Measurements from ENCODE around the gene GINS3. TPM values are rescaled to one million over a fixed set of nuclear protein-coding genes. Genes with fewer than 3 reads are reported as not detected.
"Not testable (repeated sequence)": the region's sequence is repeated elsewhere in the genome, so short reads cannot be mapped to it uniquely, and the experiment has no call there.

The GINS3 gene
- total RNA-seq, 1 experiment from 2014 or later, result 16.4 TPM

GRCh38 chr16:58411736-58412614, 19.7 kb downstream of the GINS3 start:
- Mint-ChIP-seq H3K9me3 (no peaks in the 10 kb centered on the region), H3K4me1 (peaks cover 0 to 4% of the 10 kb centered on the region in 2 experiments; a peak in 2 of 4 replicates)

DNA sequence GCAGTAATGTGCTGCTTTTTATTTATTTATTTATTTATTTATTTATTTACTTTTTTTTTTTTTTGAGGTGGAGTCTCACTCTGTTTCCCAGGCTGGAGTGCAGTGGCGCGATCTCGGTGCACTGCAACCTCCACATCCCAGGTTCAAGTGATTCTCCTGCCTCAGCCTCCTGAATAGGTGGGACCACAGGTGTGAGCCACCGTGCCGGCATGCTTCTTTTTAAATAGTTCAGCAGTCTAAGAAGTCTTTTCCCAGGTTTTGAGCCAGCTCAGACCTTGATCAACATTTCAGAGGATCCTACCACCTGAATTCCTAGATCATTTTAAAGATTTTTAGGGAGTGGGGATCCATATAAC, 20.3 kb downstream of the GINS3 start:
- H4K91ac ChIP-seq (ENCODE audit: insufficient read length, low read depth, low read length); H3K27me3 ChIP-seq (ENCODE audit: insufficient read depth, low read length); H3T11ph ChIP-seq (ENCODE audit: low read length); H3K23me2 ChIP-seq (ENCODE audit: insufficient read length, low read depth, low read length, poor library complexity, severe bottlenecking); H4K20me1 ChIP-seq (ENCODE audit: control insufficient read depth, insufficient read depth, insufficient read length); DNase-seq; H3K4me3 Mint-ChIP-seq; H3K27ac ChIP-seq (ENCODE audit: insufficient read length, low read depth, low read length); H2AFZ ChIP-seq (ENCODE audit: low read length); H3K9ac ChIP-seq (ENCODE audit: extremely low read depth, insufficient read length, low read length); H3K4me1 ChIP-seq (ENCODE audit: insufficient read depth, low read length); H3K9me3 Mint-ChIP-seq; H3K9me3 ChIP-seq (ENCODE audit: control insufficient read depth, low read depth, low read length); H4K5ac ChIP-seq (ENCODE audit: insufficient read length, low read depth, low read length); H3K4me2 ChIP-seq (ENCODE audit: insufficient read depth, insufficient read length, low read length); H2BK5ac ChIP-seq (ENCODE audit: insufficient read length, low read length); H3K27ac Mint-ChIP-seq; H3K79me1 ChIP-seq (ENCODE audit: insufficient read depth, low read depth, low read length, poor library complexity, severe bottlenecking); H3K23ac ChIP-seq (ENCODE audit: insufficient read length, low read depth, low read length); H3K18ac ChIP-seq (ENCODE audit: insufficient read length, low read depth, low read length); H3K4ac ChIP-seq (ENCODE audit: low read depth, low read length); H4K8ac ChIP-seq (replicated peaks; ENCODE audit: insufficient read length, low read depth, low read length); H3K56ac ChIP-seq (ENCODE audit: insufficient read length, low read depth, low read length); H3K14ac ChIP-seq (ENCODE audit: insufficient read depth, low read length); H3K4me1 Mint-ChIP-seq; H3K36me3 Mint-ChIP-seq (ENCODE audit: insufficient read depth in 1 of 3, low read depth in 3 of 3); H2BK120ac ChIP-seq (ENCODE audit: low read depth, low read length, poor library complexity, severe bottlenecking); H2AK5ac ChIP-seq (ENCODE audit: insufficient read length, low read length); H2BK20ac ChIP-seq (ENCODE audit: low read depth, low read length, poor library complexity, severe bottlenecking); H3K27me3 Mint-ChIP-seq (ENCODE audit: low read depth); H3K79me2 ChIP-seq (ENCODE audit: insufficient read depth, low read length); H2BK12ac ChIP-seq (ENCODE audit: insufficient read length, low read depth, low read length); H2BK15ac ChIP-seq (ENCODE audit: low read depth, low read length): not testable (repeated sequence)
- WGBS (ENCODE audit: extremely low coverage, insufficient read length, low lambda C conversion rate), result no CpG with 5 or more reads among the region's 5 CpGs

More at GRCh38 chr16:58411736-58412614, 19.7 kb downstream of the GINS3 start:
- Histone ChIP-seq H3K56ac (ENCODE audit: insufficient read length, low read depth, low read length) (no peak overlapping the region), H3K9me3 (ENCODE audit: control insufficient read depth, low read depth, low read length) (no peaks in the 10 kb centered on the region), H3K27ac (ENCODE audit: insufficient read length, low read depth, low read length) (no peak overlapping the region), H3K9ac (ENCODE audit: extremely low read depth, insufficient read length, low read length) (no peak overlapping the region), H3K4me1 (ENCODE audit: insufficient read depth, low read length) (no peaks in the 10 kb centered on the region), H3K4me2 (ENCODE audit: insufficient read depth, insufficient read length, low read length) (no peak overlapping the region), H4K8ac (replicated peaks; ENCODE audit: insufficient read length, low read depth, low read length) (no peak overlapping the region), H3K14ac (ENCODE audit: insufficient read depth, low read length) (no peak overlapping the region), H4K20me1 (ENCODE audit: control insufficient read depth, insufficient read depth, insufficient read length) (no peaks in the 10 kb centered on the region), H4K5ac (ENCODE audit: insufficient read length, low read depth, low read length) (no peak overlapping the region), H3K27me3 (ENCODE audit: insufficient read depth, low read length) (no peaks in the 10 kb centered on the region), H3K79me1 (ENCODE audit: insufficient read depth, low read depth, low read length, poor library complexity, severe bottlenecking) (no peaks in the 10 kb centered on the region), H3K23ac (ENCODE audit: insufficient read length, low read depth, low read length) (no peak overlapping the region), H3K18ac (ENCODE audit: insufficient read length, low read depth, low read length) (no peak overlapping the region), H2AK5ac (ENCODE audit: insufficient read length, low read length) (no peak overlapping the region), H2BK15ac (ENCODE audit: low read depth, low read length) (no peak overlapping the region), H2BK5ac (ENCODE audit: insufficient read length, low read length) (no peak overlapping the region), H2AFZ (ENCODE audit: low read length) (no peak overlapping the region), H3T11ph (ENCODE audit: low read length) (no peak overlapping the region), H3K23me2 (ENCODE audit: insufficient read length, low read depth, low read length, poor library complexity, severe bottlenecking) (no peaks in the 10 kb centered on the region), H2BK120ac (ENCODE audit: low read depth, low read length, poor library complexity, severe bottlenecking) (no peak overlapping the region), H3K79me2 (ENCODE audit: insufficient read depth, low read length) (no peaks in the 10 kb centered on the region), H3K4ac (ENCODE audit: low read depth, low read length) (no peak overlapping the region), H2BK20ac (ENCODE audit: low read depth, low read length, poor library complexity, severe bottlenecking) (no peak overlapping the region), H2BK12ac (ENCODE audit: insufficient read length, low read depth, low read length) (no peak overlapping the region), H4K91ac (ENCODE audit: insufficient read length, low read depth, low read length) (no peak overlapping the region)
- no CpG with 5 or more reads among the region's 7 CpGs for WGBS (ENCODE audit: extremely low coverage, insufficient read length, low lambda C conversion rate)
- TF ChIP-seq CTCF (conservative IDR thresholded peaks at IDR 0.05), result no peak
- Mint-ChIP-seq H3K4me3 (no peak overlapping the region), H3K27me3 (ENCODE audit: low read depth) (no peaks in the 10 kb centered on the region; the same call in 1 of the 2 replicates), H3K27ac (no peak overlapping the region), H3K36me3 (ENCODE audit: insufficient read depth in 1 of 3, low read depth in 3 of 3) (no peaks in the 10 kb centered on the region)
- no peak for DNase-seq
